ENCODE results near the gene XBP1. TPM values are rescaled to one million over a fixed set of nuclear protein-coding genes. Genes with fewer than 3 reads are reported as not detected.

XBP1 gene
- total and polyA plus RNA-seq, 2 of the 8 experiments (the other 6 are each of a cell fraction or from before 2014, with no cell fraction given), result 99.8 to 131 TPM

- TF ChIP-seq NANOG (IDR thresholded peaks at IDR 0.05; ENCODE audit: insufficient read depth, low read depth, low read length, poor library complexity, severe bottlenecking) (no peak), NRF1 (IDR thresholded peaks at IDR 0.05; ENCODE audit: low read depth, low read length) (no peak), TBP (IDR thresholded peaks at IDR 0.05; ENCODE audit: low read depth, low read length) (no peak), ASH2L (IDR thresholded peaks at IDR 0.05; ENCODE audit: low read length) (no peak), BCL11A (IDR thresholded peaks at IDR 0.05; ENCODE audit: low read depth in 2 of 2, low read length in 2 of 2) (no peak), JUN (IDR thresholded peaks at IDR 0.05; ENCODE audit: low read depth, low read length) (no peak), RAD21 (IDR thresholded peaks at IDR 0.05 in 1 of 2, conservative IDR thresholded peaks at IDR 0.05 in 1 of 2; ENCODE audit: low read depth in 2 of 2, low read length in 2 of 2) (no peak), CBX5 (IDR thresholded peaks at IDR 0.05; ENCODE audit: low read depth, low read length) (no peak), RFX5 (IDR thresholded peaks at IDR 0.05; ENCODE audit: borderline replicate concordance, low read depth, low read length) (no peak)
Observed at GRCh38 chr22:28769394-28770085, 30.8 kb downstream of the XBP1 start (continued).

Data from H1 (cell line).